Gastrocnemius medialis (tissue), 4 donors: ENCODE measurements around the gene RC3H1.

Experiments used
- CTCF ChIP-seq, 5 experiments: fragments of 450-650 bp in 3 of 5; fragments of 200-600 bp in 2 of 5; sonication (generic) in 2 of 5; IDR thresholded peaks in 4 of 5; conservative IDR thresholded peaks in 1 of 5; 1 replicate in 4 of 5; 2 replicates in 1 of 5; pipeline ENCODE4 v1.5.1; 2016 to 2019; ENCODE audit warnings: antibody characterized with exemption in 5 of 5, mild to moderate bottlenecking in 3 of 5, moderate library complexity in 3 of 5
- POLR2A ChIP-seq, 2 donors: fragments of 450-650 bp; IDR thresholded peaks; one replicate each; pipeline ENCODE4 v1.6.1; 2017; ENCODE audit warnings: antibody characterized with exemption in 2 of 2, mild to moderate bottlenecking in 2 of 2, moderate library complexity in 2 of 2

- TF ChIP-seq POLR2A (IDR thresholded peaks at IDR 0.05), result no peak
- no peak for TF ChIP-seq CTCF (IDR thresholded peaks at IDR 0.05 in 4 of 5, conservative IDR thresholded peaks at IDR 0.05 in 1 of 5)
Observed at GRCh38 chr1:173996995-173997394, 25.2 kb downstream of the RC3H1 start.
